H1 (cell line): Measurements from ENCODE around the gene HMGCS2. TPM values are rescaled to one million over a fixed set of nuclear protein-coding genes. Genes with fewer than 3 reads are reported as not detected.

Source experiments
- JUND ChIP-seq: IDR thresholded peaks from 2 replicates; pipeline ENCODE4 v1.6.1; 2011; ENCODE audit warnings: mild to moderate bottlenecking, improper control_type of control experiment, low read length
- NRF1 ChIP-seq: IDR thresholded peaks from 2 replicates; pipeline ENCODE4 v1.6.1; 2011; ENCODE audit warnings: mild to moderate bottlenecking, low read depth, low read length, improper control_type of control experiment
- SAP30 ChIP-seq: fragments of 300-600 bp; sonication (generic); IDR thresholded peaks from 2 replicates; pipeline ENCODE4 v1.7.1; 2012; ENCODE audit warnings: low read length, moderate library complexity, mild to moderate bottlenecking, inconsistent platforms; ENCODE audit not compliant: insufficient read depth, insufficient replicate concordance
- polyA plus RNA-seq, 7 experiments: library from polyadenylated mRNA; depleted of rRNA in 3 of 7; stranded (reverse) in 5 of 7; unstranded in 2 of 7; fragments of >200 nt in 5 of 7; fragments of 200-250 nt in 2 of 7; gene quantifications; 1 replicate in 5 of 7; 2 replicates in 1 of 7; 4 replicates in 1 of 7; pipeline versions ENCODE4 v1.2.1 to v1.2.3, GENCODE V29; 2011 to 2013; ENCODE audit warnings: missing spikeins in 2 of 7, mixed read lengths in 2 of 7
- total RNA-seq: library from RNA; stranded (reverse); fragmentation: NEBNext Ultra II Directional; extraction: Animal tissue kit (Norgen Biotek cat#: 25700); gene quantifications from 2 replicates; pipeline ENCODE4 v1.2.1, GENCODE V29; 2021
- TF ChIP-seq, protein P1 (sequence below), 3 experiments: IDR thresholded peaks; 1 replicate in 2 of 3; 2 replicates in 1 of 3; pipeline versions ENCODE4 v1.5.1 to v1.6.1; 2011; ENCODE audit warnings: low read length in 3 of 3, mild to moderate bottlenecking in 3 of 3, inconsistent platforms in 2 of 3, low read depth in 1 of 3, moderate library complexity in 1 of 3; ENCODE audit not compliant: insufficient read depth in 1 of 3; ENCODE audit errors: control extremely low read depth in 1 of 3
- TF ChIP-seq, protein P2 (sequence below): IDR thresholded peaks from 2 replicates; pipeline ENCODE4 v1.6.1; 2011; ENCODE audit warnings: low read length, improper control_type of control experiment

Gene HMGCS2
- total and polyA plus RNA-seq, 2 of the 8 experiments (the other 6 are each of a cell fraction or from before 2014, with no cell fraction given), result not detected

GRCh38 chr1:119797606-119798005 is 28.9 kb upstream of the HMGCS2 start (continued):
- TF ChIP-seq, protein P1, sequence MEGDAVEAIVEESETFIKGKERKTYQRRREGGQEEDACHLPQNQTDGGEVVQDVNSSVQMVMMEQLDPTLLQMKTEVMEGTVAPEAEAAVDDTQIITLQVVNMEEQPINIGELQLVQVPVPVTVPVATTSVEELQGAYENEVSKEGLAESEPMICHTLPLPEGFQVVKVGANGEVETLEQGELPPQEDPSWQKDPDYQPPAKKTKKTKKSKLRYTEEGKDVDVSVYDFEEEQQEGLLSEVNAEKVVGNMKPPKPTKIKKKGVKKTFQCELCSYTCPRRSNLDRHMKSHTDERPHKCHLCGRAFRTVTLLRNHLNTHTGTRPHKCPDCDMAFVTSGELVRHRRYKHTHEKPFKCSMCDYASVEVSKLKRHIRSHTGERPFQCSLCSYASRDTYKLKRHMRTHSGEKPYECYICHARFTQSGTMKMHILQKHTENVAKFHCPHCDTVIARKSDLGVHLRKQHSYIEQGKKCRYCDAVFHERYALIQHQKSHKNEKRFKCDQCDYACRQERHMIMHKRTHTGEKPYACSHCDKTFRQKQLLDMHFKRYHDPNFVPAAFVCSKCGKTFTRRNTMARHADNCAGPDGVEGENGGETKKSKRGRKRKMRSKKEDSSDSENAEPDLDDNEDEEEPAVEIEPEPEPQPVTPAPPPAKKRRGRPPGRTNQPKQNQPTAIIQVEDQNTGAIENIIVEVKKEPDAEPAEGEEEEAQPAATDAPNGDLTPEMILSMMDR (IDR thresholded peaks at IDR 0.05; ENCODE audit: control extremely low read depth in 1 of 3, insufficient read depth in 1 of 3, low read depth in 1 of 3, low read length in 3 of 3), result no peak
- TF ChIP-seq NRF1 (no peak), JUND (no peak), SAP30 (no peak)
- TF ChIP-seq, protein P2, sequence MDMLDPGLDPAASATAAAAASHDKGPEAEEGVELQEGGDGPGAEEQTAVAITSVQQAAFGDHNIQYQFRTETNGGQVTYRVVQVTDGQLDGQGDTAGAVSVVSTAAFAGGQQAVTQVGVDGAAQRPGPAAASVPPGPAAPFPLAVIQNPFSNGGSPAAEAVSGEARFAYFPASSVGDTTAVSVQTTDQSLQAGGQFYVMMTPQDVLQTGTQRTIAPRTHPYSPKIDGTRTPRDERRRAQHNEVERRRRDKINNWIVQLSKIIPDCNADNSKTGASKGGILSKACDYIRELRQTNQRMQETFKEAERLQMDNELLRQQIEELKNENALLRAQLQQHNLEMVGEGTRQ, result no peak
